ENCODE measurements around the gene GOLGA7B.

GRCh38 chr10:97828721-97829120, 20.9 kb upstream of the GOLGA7B start:
- TF ChIP-seq ZNF274 (IDR thresholded peaks at IDR 0.05; ENCODE audit: low read depth, low read length) = no peak
- no peak for TF ChIP-seq YY1 (IDR thresholded peaks at IDR 0.05; ENCODE audit: insufficient read depth, insufficient read length)

Data from NT2/D1 (cell line).